Stimulated activated CD8-positive, alpha-beta memory T cell treated with anti-CD3 and anti-CD28 coated beads, Interleukin-12 subunit alpha, Interleukin-12 subunit beta, amount 100 ng/mL, for 1 hour (primary cell): ENCODE results near the gene ITGB8.

ENCODE experiments used
- DNase-seq: peaks from one replicate; pipeline ENCODE4 v3.0.0-alpha.2; 2020; ENCODE audit warnings: low read depth

The ITGB8 gene

GRCh38 chr7:20430664-20431063 lies 100.0 kb downstream of the ITGB8 start:
- DNase-seq: no peak

GRCh38 chr7:20431146-20431545 lies 100.4 kb downstream of the ITGB8 start:
- no peak for DNase-seq

DNA sequence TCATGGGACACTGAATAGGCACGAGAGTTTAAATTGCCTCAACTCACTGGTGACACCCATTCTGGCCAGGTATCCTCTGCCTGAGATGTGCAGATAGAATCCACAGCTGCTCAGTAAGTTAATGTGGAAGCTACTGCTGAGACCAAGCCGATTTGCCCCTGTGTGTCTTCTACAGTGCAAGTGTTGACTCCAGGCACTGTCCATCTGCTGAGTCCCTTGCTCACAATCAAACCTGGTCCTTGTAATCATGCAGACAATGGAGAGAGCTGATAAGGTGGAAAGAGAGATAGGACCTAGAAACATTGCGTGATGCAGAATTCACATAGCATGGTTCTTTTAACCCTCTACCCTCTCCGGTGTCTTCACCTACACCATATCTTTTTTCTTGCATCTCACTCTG lies 101.4 kb downstream of the ITGB8 start:
- DNase-seq: no peak

DNA sequence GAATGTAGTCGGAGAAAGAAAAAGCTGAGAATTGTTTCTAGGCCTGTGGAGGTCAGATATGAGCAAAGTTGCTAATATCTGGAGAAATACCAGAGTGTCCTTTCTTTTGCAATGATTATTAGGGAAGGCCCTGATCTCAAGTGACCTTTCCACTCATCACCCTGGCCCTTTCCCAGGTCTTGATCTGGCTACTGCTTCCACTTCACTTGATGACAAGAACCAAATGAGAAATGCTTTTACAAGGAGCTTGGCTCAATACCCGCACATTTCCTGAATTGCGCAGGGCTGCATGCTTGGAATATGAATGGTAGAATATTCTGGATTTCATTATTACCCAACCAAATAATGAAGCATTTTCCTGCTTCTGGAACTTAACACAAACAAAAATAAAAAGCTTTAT lies 104.6 kb downstream of the ITGB8 start:
- DNase-seq: no peak

DNA sequence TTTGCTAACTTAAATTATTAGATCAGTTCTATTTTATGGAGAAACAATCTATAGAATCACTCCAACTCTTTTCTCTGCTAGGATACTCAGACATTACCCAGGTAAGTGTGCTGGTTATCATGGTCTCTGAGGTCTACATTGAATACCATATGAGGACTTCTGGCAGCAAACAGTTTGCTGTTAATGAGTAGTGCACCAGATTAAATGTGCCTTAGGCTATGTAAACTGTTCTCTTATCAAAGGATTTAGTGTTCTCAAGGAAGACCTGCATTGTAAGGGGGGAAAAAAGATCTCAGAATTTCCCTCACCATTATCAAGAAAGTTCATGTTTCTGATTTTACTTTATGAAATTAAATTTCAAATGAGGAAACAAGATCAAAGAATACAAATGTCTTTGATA lies 107.5 kb downstream of the ITGB8 start:
- DNase-seq: no peak

GRCh38 chr7:20438694-20439376 lies 108.1 kb downstream of the ITGB8 start:
- DNase-seq: no peak

GRCh38 chr7:20439416-20440185 lies 108.9 kb downstream of the ITGB8 start:
- DNase-seq: no peak

- DNase-seq: no peak
Measured at GRCh38 chr7:20440472-20441105, 109.9 kb downstream of the ITGB8 start.

- DNase-seq: no peak
Measured at GRCh38 chr7:20441346-20441745, 110.6 kb downstream of the ITGB8 start.

DNA sequence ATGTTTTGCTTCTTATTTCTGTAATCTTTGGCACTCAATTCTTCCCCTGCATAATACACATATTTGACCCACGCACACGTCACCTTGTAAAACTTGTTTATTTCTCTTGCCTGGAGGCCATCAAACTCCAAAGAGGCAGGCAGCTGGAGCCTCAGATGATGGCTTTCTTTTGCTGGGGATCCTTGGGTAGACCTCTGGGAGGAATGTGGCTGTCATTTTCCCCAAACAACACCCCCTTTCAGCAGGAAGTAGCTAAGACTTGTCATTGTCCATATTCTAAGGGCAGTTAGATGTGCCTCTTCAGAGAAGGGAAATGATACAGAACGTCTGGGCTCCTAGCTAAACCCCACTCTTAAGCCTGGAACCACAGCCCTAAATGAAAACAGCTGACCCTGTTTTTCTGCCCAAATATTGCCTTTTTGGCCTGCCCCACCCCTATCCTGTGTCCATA lies 111.3 kb downstream of the ITGB8 start:
- DNase-seq: no peak

GRCh38 chr7:20442951-20443350 lies 112.3 kb downstream of the ITGB8 start:
- DNase-seq: no peak

- no peak for DNase-seq
Measured at GRCh38 chr7:20444030-20444800, 113.5 kb downstream of the ITGB8 start.

- no peak for DNase-seq
Measured at GRCh38 chr7:20447021-20447650, 116.4 kb downstream of the ITGB8 start.

- no peak for DNase-seq
Measured at GRCh38 chr7:20449176-20449575, 118.5 kb downstream of the ITGB8 start.

GRCh38 chr7:20450536-20450935 lies 119.8 kb downstream of the ITGB8 start:
- no peak for DNase-seq

- DNase-seq: no peak
Measured at GRCh38 chr7:20454202-20454601, 123.5 kb downstream of the ITGB8 start.

GRCh38 chr7:20456701-20457100 lies 126.0 kb downstream of the ITGB8 start:
- no peak for DNase-seq

GRCh38 chr7:20458521-20458920 lies 127.8 kb downstream of the ITGB8 start:
- no peak for DNase-seq

DNA sequence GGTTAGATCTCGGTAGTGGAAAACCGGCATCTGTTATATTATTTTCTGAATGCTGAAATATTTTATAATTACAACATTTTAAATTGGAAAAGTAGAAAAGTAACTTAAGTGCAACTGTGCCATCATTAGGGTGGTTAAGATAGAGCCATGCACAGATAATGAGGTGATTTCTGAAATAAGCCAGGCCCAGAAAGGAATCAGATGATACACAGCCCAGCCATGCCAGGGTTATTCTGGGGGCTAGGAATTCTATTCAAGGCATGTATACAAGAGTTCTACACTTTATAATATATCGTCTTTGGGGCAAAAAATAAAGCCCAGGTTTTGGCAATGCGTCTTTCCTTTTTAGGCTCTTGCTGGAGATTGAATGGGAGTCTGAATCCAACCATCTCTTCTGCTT lies 128.7 kb downstream of the ITGB8 start:
- no peak for DNase-seq

GRCh38 chr7:20464891-20465290 lies 134.2 kb downstream of the ITGB8 start:
- DNase-seq: no peak
